Neural crest cell (in vitro differentiated cells): ENCODE measurements around the gene DLD. TPM values are rescaled to one million over a fixed set of nuclear protein-coding genes. Genes with fewer than 3 reads are reported as not detected.
"Not testable (repeated sequence)": the region's sequence is repeated elsewhere in the genome, so short reads cannot be mapped to it uniquely, and the experiment has no call there.

Source experiments
- DNase-seq: peaks from one replicate; pipeline ENCODE4 v3.0.0; 2021; ENCODE audit warnings: low read depth, mixed read lengths, low spot score
- H3K27ac Mint-ChIP-seq: one replicate; pipeline ENCODE4 v1.8.0; 2021; ENCODE audit warnings: mild to moderate bottlenecking, mixed read lengths; ENCODE audit not compliant: unreplicated experiment
- H3K27me3 Mint-ChIP-seq: 2 replicates; pipeline ENCODE4 v1.8.0; 2021; ENCODE audit warnings: low read depth, mild to moderate bottlenecking, mixed read lengths
- H3K36me3 Mint-ChIP-seq: 2 replicates; pipeline ENCODE4 v1.8.0; 2021; ENCODE audit warnings: low read depth, mild to moderate bottlenecking, mixed read lengths
- H3K4me1 Mint-ChIP-seq: 2 replicates; pipeline ENCODE4 v1.8.0; 2021; ENCODE audit warnings: mixed read lengths
- H3K4me3 Mint-ChIP-seq: one replicate; pipeline ENCODE4 v1.8.0; 2021; ENCODE audit warnings: mild to moderate bottlenecking, mixed read lengths
- H3K9me3 Mint-ChIP-seq: 2 replicates; pipeline ENCODE4 v1.8.0; 2021; ENCODE audit warnings: mixed read lengths
- CTCF ChIP-seq: fragments of 200-600 bp; sonication (generic); conservative IDR thresholded peaks from 2 replicates; pipeline ENCODE4 v1.5.0; 2021; ENCODE audit warnings: antibody characterized with exemption, mild to moderate bottlenecking
- total RNA-seq: library from RNA; stranded (reverse); gene quantifications from 2 replicates; pipeline ENCODE4 v1.2.1, GENCODE V29; 2021

The DLD gene
- total RNA-seq, 1 donor from 2014 or later = 82.1 TPM

- H3K4me1 Mint-ChIP-seq = peaks cover 17% of the 10 kb centered on the region
- DNase-seq = no peak
- no peaks in the 10 kb centered on the region for H3K27me3 Mint-ChIP-seq
- no peak for TF ChIP-seq CTCF
- no peak overlapping the region for H3K4me3 Mint-ChIP-seq
- no peak overlapping the region for H3K27ac Mint-ChIP-seq
- peaks cover 51% of the 10 kb centered on the region for H3K36me3 Mint-ChIP-seq
- peaks cover 3% of the 10 kb centered on the region for H3K9me3 Mint-ChIP-seq
Observed at GRCh38 chr7:107915541-107915940, 24.6 kb downstream of the DLD start.

- Mint-ChIP-seq H3K27me3 (no peaks in the 10 kb centered on the region), H3K4me1 (peaks cover 19% of the 10 kb centered on the region), H3K36me3 (peaks cover 54% of the 10 kb centered on the region), H3K9me3 (no peaks in the 10 kb centered on the region), H3K4me3 (no peak overlapping the region), H3K27ac (peak overlapping the region; percentile 7)
- no peak for DNase-seq
- no peak for TF ChIP-seq CTCF
Observed at GRCh38 chr7:107917763-107918651, 27.0 kb downstream of the DLD start.

- H3K27ac Mint-ChIP-seq = no peak overlapping the region
- no peaks in the 10 kb centered on the region for H3K27me3 Mint-ChIP-seq
- no peak for TF ChIP-seq CTCF
- no peak for DNase-seq
- H3K9me3 Mint-ChIP-seq = no peaks in the 10 kb centered on the region
- H3K4me1 Mint-ChIP-seq = peaks cover 14% of the 10 kb centered on the region
- no peak overlapping the region for H3K4me3 Mint-ChIP-seq
- peaks cover 59% of the 10 kb centered on the region for H3K36me3 Mint-ChIP-seq
Observed at GRCh38 chr7:107918948-107919347, 28.0 kb downstream of the DLD start.

- TF ChIP-seq CTCF = no peak
- Mint-ChIP-seq H3K27ac (peak overlapping the region; percentile 31), H3K4me3 (no peak overlapping the region), H3K36me3 (peaks cover 57% of the 10 kb centered on the region), H3K27me3 (no peaks in the 10 kb centered on the region), H3K4me1 (peaks cover 12% of the 10 kb centered on the region), H3K9me3 (no peaks in the 10 kb centered on the region)
- no peak for DNase-seq
Observed at GRCh38 chr7:107920048-107920772, 29.2 kb downstream of the DLD start.

GRCh38 chr7:107921826-107922225, 30.8 kb downstream of the DLD start:
- not testable (repeated sequence) for H3K9me3 Mint-ChIP-seq, DNase-seq, H3K4me3 Mint-ChIP-seq, H3K27ac Mint-ChIP-seq, H3K27me3 Mint-ChIP-seq
- Mint-ChIP-seq H3K36me3 (peaks cover 61% of the 10 kb centered on the region), H3K4me1 (peaks cover 12% of the 10 kb centered on the region)

- no peaks in the 10 kb centered on the region for H3K9me3 Mint-ChIP-seq
- H3K4me3 Mint-ChIP-seq = no peak overlapping the region
- DNase-seq = no peak
- no peaks in the 10 kb centered on the region for H3K27me3 Mint-ChIP-seq
- no peak for TF ChIP-seq CTCF
- peaks cover 12% of the 10 kb centered on the region for H3K4me1 Mint-ChIP-seq
- H3K27ac Mint-ChIP-seq = no peak overlapping the region
- peaks cover 58% of the 10 kb centered on the region for H3K36me3 Mint-ChIP-seq
Observed at GRCh38 chr7:107922886-107923285, 31.9 kb downstream of the DLD start.
